Rectal smooth muscle tissue (tissue), 1 donor: Measurements from ENCODE around the gene MRPS2.

Experiments used
- H3K27ac ChIP-seq: one replicate; pipeline ENCODE4 v1.7.0; 2013; ENCODE audit warnings: low read depth, low read length, inconsistent platforms
- H3K27me3 ChIP-seq: one replicate; pipeline ENCODE4 v1.7.0; 2013; ENCODE audit warnings: low read length; ENCODE audit not compliant: control insufficient read depth, insufficient read depth
- H3K36me3 ChIP-seq: one replicate; pipeline ENCODE4 v1.7.0; 2013; ENCODE audit warnings: low read length; ENCODE audit not compliant: control insufficient read depth, insufficient read depth
- H3K4me1 ChIP-seq: one replicate; pipeline ENCODE4 v1.7.0; 2013; ENCODE audit warnings: low read length; ENCODE audit not compliant: control insufficient read depth, insufficient read depth
- H3K4me3 ChIP-seq: one replicate; pipeline ENCODE4 v1.7.0; 2013; ENCODE audit warnings: low read length
- H3K9ac ChIP-seq: one replicate; pipeline ENCODE4 v1.7.0; 2013; ENCODE audit warnings: low read length

MRPS2 gene

GRCh38 chr9:135552021-135552697, 51.7 kb downstream of the MRPS2 start:
- H3K9ac ChIP-seq = no peak overlapping the region
- H3K36me3 ChIP-seq = no peaks in the 10 kb centered on the region
- H3K4me3 ChIP-seq = no peak overlapping the region
- no peak overlapping the region for H3K27ac ChIP-seq
- H3K27me3 ChIP-seq = no peaks in the 10 kb centered on the region
- H3K4me1 ChIP-seq = no peaks in the 10 kb centered on the region

- Histone ChIP-seq H3K9ac (no peak overlapping the region), H3K36me3 (no peaks in the 10 kb centered on the region), H3K4me1 (no peaks in the 10 kb centered on the region), H3K27me3 (no peaks in the 10 kb centered on the region), H3K4me3 (no peak overlapping the region), H3K27ac (no peak overlapping the region)
Measured at GRCh38 chr9:135552698-135553171, 52.3 kb downstream of the MRPS2 start.
